Middle frontal gyrus (tissue), 1 donor: ENCODE data around the gene CHRM2.

Experiments
- DNase-seq: peaks from one replicate; pipeline ENCODE4 v3.0.0-alpha.2; 2015; ENCODE audit warnings: low spot score; ENCODE audit errors: extremely low spot score

The CHRM2 gene

DNA sequence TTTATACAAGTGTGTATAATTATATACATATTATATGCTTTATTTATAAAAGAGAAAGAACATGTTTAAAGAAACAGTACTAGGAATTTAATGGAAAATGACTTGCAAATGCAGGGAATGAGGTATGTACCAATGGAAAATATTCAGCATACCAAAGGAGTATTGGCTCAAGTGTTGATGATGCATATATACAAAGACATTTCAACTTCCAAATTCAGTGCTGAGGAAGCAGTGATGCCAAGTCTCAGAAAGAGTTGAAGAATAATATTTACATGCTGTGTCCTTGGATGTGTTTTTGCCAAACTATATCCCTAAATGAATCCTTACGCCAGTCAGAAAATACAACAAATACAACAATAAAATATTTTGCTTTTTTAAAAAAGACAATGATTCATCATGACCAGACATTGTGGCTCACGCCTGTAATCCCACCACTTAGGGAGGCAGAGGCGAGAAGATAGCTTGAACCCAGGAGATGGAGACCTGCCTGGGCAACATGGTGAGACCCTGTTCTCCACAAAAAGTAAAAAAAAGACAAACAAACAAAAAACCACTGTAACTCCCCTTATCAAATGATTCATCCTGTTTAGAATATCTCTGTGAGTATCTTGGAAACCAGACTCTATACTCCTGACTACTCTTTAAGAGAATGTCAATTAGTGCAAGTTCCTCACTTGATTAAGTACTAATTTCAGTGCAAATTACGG is 157.2 kb downstream of the CHRM2 start:
- DNase-seq: no peak

DNA sequence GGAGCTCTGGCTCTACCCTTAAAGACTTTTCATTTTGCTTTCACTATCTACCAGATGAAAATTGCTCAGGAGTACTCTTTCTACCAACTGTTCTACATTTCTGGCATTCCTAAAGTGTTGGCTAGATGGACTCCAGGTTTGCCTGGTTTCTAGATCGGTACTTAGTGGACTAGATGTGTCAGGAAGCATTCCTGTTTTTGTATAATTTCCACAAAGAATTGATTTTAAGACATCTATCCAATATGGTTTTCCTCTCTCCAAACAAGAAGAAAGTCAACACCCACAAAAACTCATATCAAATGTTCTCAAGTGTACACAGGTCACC is 157.7 kb downstream of the CHRM2 start:
- DNase-seq: no peak

DNA sequence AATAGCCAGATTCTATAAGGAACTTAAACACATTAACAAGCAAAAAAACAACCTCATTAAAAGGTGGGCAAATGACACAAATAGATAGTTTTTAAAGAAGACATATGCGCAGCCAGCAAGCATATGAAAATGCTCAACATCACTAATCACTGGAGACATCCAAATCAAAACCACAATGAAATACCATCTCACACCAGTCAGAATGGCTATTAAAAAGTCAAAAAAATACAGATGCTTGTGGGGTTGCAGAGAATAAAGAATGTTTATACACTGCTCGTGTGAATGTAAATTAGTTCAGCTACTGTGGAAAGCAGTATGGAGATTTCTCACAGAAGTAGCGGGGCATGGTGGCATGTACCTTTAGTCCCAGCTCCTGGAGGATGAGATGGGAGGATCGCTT is 164.0 kb downstream of the CHRM2 start:
- no peak for DNase-seq

GRCh38 chr7:137036768-137037167 is 168.3 kb downstream of the CHRM2 start:
- no peak for DNase-seq

GRCh38 chr7:137038706-137039105 is 170.3 kb downstream of the CHRM2 start:
- DNase-seq: no peak

GRCh38 chr7:137040745-137041144 is 172.3 kb downstream of the CHRM2 start:
- no peak for DNase-seq

GRCh38 chr7:137045573-137045972 is 177.1 kb downstream of the CHRM2 start:
- DNase-seq: no peak

DNA sequence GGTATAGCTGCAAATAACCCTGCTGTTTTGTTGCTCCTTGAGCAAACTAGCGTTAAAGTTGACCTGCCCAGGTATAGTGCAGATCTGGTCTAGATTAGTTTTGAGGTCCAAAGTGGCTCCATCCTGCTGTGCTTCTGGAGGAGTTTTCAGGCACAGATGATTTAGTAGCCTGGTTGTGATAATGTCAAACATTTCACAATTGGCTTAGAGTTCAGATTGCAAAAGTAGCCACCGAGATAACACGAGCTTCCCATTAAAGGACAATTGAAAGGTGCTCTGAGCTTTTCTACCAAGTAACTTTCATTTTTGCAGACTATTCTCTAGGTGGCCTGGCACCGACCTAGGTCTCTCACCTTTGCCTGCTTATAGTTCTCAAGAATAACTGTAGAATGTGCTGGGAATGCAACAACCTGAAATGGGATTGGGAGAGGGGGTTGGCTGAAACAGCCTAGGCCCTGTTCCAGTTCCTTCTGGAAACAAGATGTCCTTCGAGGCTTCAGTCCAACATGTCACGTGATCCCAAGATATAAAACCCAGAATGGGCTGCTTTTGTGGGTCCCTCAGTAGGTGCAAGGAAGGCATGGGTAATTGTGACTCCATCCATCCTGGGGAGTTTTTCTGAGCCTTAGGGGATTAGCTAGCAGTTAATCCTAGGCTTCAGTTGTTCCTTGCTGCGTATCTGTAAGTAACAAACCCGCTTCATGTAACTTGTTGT is 201.0 kb downstream of the CHRM2 start:
- no peak for DNase-seq
